GM12878 (cell line): ENCODE measurements around the gene ROPN1B. TPM values are rescaled to one million over a fixed set of nuclear protein-coding genes. Genes with fewer than 3 reads are reported as not detected.

ENCODE experiments used
- BRCA1 ChIP-seq: IDR thresholded peaks from 2 replicates; pipeline ENCODE4 v1.6.1; 2011; ENCODE audit warnings: low read depth, low read length, improper control_type of control experiment
- CREM ChIP-seq: IDR thresholded peaks from 2 replicates; pipeline ENCODE4 v1.6.1; 2014; ENCODE audit warnings: antibody characterized with exemption, low read depth
- GABPA ChIP-seq: IDR thresholded peaks from 2 replicates; pipeline ENCODE4 v1.6.1; 2014; ENCODE audit warnings: antibody characterized with exemption, low read depth, mild to moderate bottlenecking, inconsistent platforms
- KDM1A ChIP-seq: fragments of 200-600 bp; sonication (generic); IDR thresholded peaks from 2 replicates; pipeline ENCODE4 v1.6.1; 2016; ENCODE audit warnings: borderline replicate concordance
- polyA plus RNA-seq, 11 experiments: library from polyadenylated mRNA; depleted of rRNA in 4 of 11; unstranded in 6 of 11; stranded (reverse) in 5 of 11; fragments of >200 nt; fragmentation: Nextera tagmentation in 4 of 11; fragmentation: Illumina TruSeq in 1 of 11; extraction: Ambion mirVana in 4 of 11; extraction: Trizol in 1 of 11; gene quantifications; 1 replicate in 1 of 11; 2 replicates in 10 of 11; pipeline versions ENCODE4 v1.2.1 to v1.2.3, GENCODE V29; 2011 to 2016; ENCODE audit warnings: inconsistent platforms in 2 of 11, missing spikeins in 2 of 11, low read depth in 1 of 11
- small RNA-seq: library from RNA; depleted of rRNA; stranded (forward); fragments of <200 nt; gene quantifications from one replicate; pipeline ENCODE3, GENCODE V24; 2014
- total RNA-seq, 4 experiments: library from RNA; depleted of rRNA in 3 of 4; stranded (reverse); fragments of >200 nt in 3 of 4; fragmentation: Illumina TruSeq in 1 of 4; extraction: Trizol in 1 of 4; gene quantifications; 2 replicates each; pipeline versions ENCODE4 v1.2.1 to v1.2.3, GENCODE V29; 2013 to 2021
- TF ChIP-seq, protein P1 (sequence below), 3 experiments: IDR thresholded peaks in 2 of 3; conservative IDR thresholded peaks in 1 of 3; 2 replicates each; pipeline ENCODE4 v1.5.1; 2011; ENCODE audit warnings: low read depth in 3 of 3, low read length in 3 of 3, mild to moderate bottlenecking in 3 of 3, control low read depth in 2 of 3, moderate library complexity in 2 of 3, inconsistent platforms in 1 of 3, mixed read lengths in 1 of 3; ENCODE audit not compliant: control insufficient read depth in 2 of 3, insufficient read depth in 1 of 3; ENCODE audit errors: extremely low read depth in 1 of 3
- TF ChIP-seq, protein P2 (sequence below): fragments of 450-650 bp; formaldehyde crosslinking; IDR thresholded peaks from 2 replicates; pipeline ENCODE4 v1.4.0; 2022; ENCODE audit warnings: mild to moderate bottlenecking, moderate library complexity

ROPN1B gene
- total and polyA plus RNA-seq, 10 of the 15 experiments (the other 5 are each of a cell fraction or from before 2014, with no cell fraction given), result not detected

DNA sequence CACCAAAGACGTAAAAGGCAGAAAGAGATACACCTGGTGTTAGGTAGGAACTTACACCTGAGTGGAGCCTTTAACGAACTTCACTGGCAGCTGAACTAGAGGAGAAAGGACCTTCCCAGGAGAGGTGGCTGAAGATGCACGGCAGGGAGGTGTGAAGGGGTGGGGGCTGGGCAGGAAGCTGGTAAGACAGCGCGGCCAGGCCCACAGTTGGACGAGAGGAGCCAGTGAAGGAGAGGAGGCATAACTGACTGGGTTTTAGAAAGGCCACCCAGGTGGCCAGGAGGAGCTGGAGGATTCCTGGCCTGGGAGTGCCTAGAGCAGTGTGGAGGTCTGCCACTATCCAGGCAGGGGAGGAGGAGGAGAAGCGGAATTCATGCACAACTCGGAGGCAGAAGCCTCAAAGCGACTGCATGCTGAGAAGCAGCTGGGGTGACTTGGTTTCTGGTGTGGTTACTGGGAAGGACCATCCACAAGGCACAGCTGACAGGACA lies 63.0 kb downstream of the ROPN1B start (continued):
- TF ChIP-seq, protein P1, sequence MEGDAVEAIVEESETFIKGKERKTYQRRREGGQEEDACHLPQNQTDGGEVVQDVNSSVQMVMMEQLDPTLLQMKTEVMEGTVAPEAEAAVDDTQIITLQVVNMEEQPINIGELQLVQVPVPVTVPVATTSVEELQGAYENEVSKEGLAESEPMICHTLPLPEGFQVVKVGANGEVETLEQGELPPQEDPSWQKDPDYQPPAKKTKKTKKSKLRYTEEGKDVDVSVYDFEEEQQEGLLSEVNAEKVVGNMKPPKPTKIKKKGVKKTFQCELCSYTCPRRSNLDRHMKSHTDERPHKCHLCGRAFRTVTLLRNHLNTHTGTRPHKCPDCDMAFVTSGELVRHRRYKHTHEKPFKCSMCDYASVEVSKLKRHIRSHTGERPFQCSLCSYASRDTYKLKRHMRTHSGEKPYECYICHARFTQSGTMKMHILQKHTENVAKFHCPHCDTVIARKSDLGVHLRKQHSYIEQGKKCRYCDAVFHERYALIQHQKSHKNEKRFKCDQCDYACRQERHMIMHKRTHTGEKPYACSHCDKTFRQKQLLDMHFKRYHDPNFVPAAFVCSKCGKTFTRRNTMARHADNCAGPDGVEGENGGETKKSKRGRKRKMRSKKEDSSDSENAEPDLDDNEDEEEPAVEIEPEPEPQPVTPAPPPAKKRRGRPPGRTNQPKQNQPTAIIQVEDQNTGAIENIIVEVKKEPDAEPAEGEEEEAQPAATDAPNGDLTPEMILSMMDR (IDR thresholded peaks at IDR 0.05 in 2 of 3, conservative IDR thresholded peaks at IDR 0.05 in 1 of 3; ENCODE audit: control insufficient read depth in 2 of 3, extremely low read depth in 1 of 3, insufficient read depth in 1 of 3, low read depth in 3 of 3, low read length in 3 of 3), result no peak
- TF ChIP-seq GABPA, result no peak
- TF ChIP-seq BRCA1, result no peak
- no peak for TF ChIP-seq CREM
- TF ChIP-seq, protein P2, sequence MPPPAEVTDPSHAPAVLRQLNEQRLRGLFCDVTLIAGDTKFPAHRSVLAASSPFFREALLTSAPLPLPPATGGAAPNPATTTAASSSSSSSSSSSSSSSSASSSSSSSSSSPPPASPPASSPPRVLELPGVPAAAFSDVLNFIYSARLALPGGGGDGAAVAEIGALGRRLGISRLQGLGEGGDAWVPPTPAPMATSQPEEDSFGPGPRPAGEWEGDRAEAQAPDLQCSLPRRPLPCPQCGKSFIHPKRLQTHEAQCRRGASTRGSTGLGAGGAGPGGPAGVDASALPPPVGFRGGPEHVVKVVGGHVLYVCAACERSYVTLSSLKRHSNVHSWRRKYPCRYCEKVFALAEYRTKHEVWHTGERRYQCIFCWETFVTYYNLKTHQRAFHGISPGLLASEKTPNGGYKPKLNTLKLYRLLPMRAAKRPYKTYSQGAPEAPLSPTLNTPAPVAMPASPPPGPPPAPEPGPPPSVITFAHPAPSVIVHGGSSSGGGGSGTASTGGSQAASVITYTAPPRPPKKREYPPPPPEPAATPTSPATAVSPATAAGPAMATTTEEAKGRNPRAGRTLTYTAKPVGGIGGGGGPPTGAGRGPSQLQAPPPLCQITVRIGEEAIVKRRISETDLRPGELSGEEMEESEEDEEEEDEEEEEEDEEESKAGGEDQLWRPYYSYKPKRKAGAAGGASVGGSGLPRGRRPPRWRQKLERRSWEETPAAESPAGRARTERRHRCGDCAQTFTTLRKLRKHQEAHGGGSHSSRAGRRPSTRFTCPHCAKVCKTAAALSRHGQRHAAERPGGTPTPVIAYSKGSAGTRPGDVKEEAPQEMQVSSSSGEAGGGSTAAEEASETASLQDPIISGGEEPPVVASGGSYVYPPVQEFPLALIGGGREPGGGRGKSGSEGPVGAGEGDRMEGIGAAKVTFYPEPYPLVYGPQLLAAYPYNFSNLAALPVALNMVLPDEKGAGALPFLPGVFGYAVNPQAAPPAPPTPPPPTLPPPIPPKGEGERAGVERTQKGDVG, result no peak
- no peak for TF ChIP-seq KDM1A

Small RNA genes lying within 50 kb of the gene (small RNA-seq; reads per million reads assigned to genes)
- not detected for gene AC092903.1

Other genes starting within 250 kb of the ROPN1B start
- gene SLC41A3, start 114.9 kb downstream of the ROPN1B start, total RNA-seq (2014; rRNA removed), result 21.2 and 21.8 TPM in 2 replicates
- 10.9 and 12.5 TPM in 2 replicates for gene SLC41A3, start 114.9 kb downstream of the ROPN1B start, total RNA-seq (2014; rRNA removed; fragmentation: Illumina TruSeq; extraction: Trizol)
- 25.7 and 27.1 TPM in 2 replicates for gene SLC41A3, start 114.9 kb downstream of the ROPN1B start, total RNA-seq (2021)
- gene SLC41A3, start 114.9 kb downstream of the ROPN1B start, polyA plus RNA-seq (2011; rRNA removed), result 14.9 and 26.3 TPM in 2 replicates
- gene SLC41A3, start 114.9 kb downstream of the ROPN1B start, polyA plus RNA-seq (2014; fragmentation: Illumina TruSeq; extraction: Trizol), result 14.5 and 19.4 TPM in 2 replicates
- gene SLC41A3, start 114.9 kb downstream of the ROPN1B start, polyA plus RNA-seq (2014; fragmentation: Nextera tagmentation; extraction: Ambion mirVana), result 10 to 100 TPM in 1 of 2 experiments, 1 to 10 TPM in 1; 8.3 to 13.9 TPM
- 29.5 and 35.1 TPM in 2 replicates for gene SLC41A3, start 114.9 kb downstream of the ROPN1B start, polyA plus RNA-seq (2014; rRNA removed)
- 10 to 100 TPM; 10.1 to 11.0 TPM for gene SLC41A3, start 114.9 kb downstream of the ROPN1B start, polyA plus RNA-seq (2016; fragmentation: Nextera tagmentation; extraction: Ambion mirVana)
- gene ALDH1L1, start 211.4 kb downstream of the ROPN1B start, total RNA-seq (2014; rRNA removed), result 0.38 and 0.56 TPM in 2 replicates
- 0.58 and 0.74 TPM in 2 replicates for gene ALDH1L1, start 211.4 kb downstream of the ROPN1B start, total RNA-seq (2014; rRNA removed; fragmentation: Illumina TruSeq; extraction: Trizol)
- 0.46 and 1.0 TPM in 2 replicates for gene ALDH1L1, start 211.4 kb downstream of the ROPN1B start, total RNA-seq (2021)
- 17.7 and 18.2 TPM in 2 replicates for gene ALDH1L1, start 211.4 kb downstream of the ROPN1B start, polyA plus RNA-seq (2011; rRNA removed)
- gene ALDH1L1, start 211.4 kb downstream of the ROPN1B start, polyA plus RNA-seq (2014; fragmentation: Illumina TruSeq; extraction: Trizol), result 0.21 and 1.9 TPM in 2 replicates
- under 1 TPM; 0.04 to 0.14 TPM for gene ALDH1L1, start 211.4 kb downstream of the ROPN1B start, polyA plus RNA-seq (2014; fragmentation: Nextera tagmentation; extraction: Ambion mirVana)
- gene ALDH1L1, start 211.4 kb downstream of the ROPN1B start, polyA plus RNA-seq (2014; rRNA removed), result 0.44 and 1.1 TPM in 2 replicates
- under 1 TPM; 0.40 to 0.54 TPM for gene ALDH1L1, start 211.4 kb downstream of the ROPN1B start, polyA plus RNA-seq (2016; fragmentation: Nextera tagmentation; extraction: Ambion mirVana)